Activated CD8-positive, alpha-beta T cell treated with anti-CD3 and anti-CD28 coated beads for 36 hours (primary cell): ENCODE data around the gene VPS41. TPM values are rescaled to one million over a fixed set of nuclear protein-coding genes. Genes with fewer than 3 reads are reported as not detected.

Experiments used
- ATAC-seq: fragments of 200-7000 bp; cut with Tn5 transposase; one replicate; pipeline ENCODE4 v1.10.0; 2021; ENCODE audit warnings: mild to moderate bottlenecking, moderate library complexity
- CTCF ChIA-PET: fragments of 350-600 bp; sonication (Branson Sonifier 250); formaldehyde crosslinking; loops from one replicate; lab custom pipeline; 2021; ENCODE audit warnings: antibody characterized with exemption; lab: Charles Lee
- POLR2A ChIA-PET: fragments of 350-600 bp; sonication (Branson Sonifier 250); formaldehyde crosslinking; loops from one replicate; lab custom pipeline; 2021; ENCODE audit warnings: antibody characterized with exemption; lab: Charles Lee
- DNase-seq: peaks from one replicate; pipeline ENCODE4 v3.0.0-alpha.2; 2020
- H3K27ac Mint-ChIP-seq: one replicate; pipeline ENCODE4 v1.8.0; 2021; ENCODE audit warnings: mild to moderate bottlenecking, mixed read lengths
- H3K27me3 Mint-ChIP-seq: one replicate; pipeline ENCODE4 v1.8.0; 2021; ENCODE audit warnings: mixed read lengths
- H3K36me3 Mint-ChIP-seq: one replicate; pipeline ENCODE4 v1.8.0; 2021; ENCODE audit warnings: low read depth, mixed read lengths
- H3K4me1 Mint-ChIP-seq: one replicate; pipeline ENCODE4 v1.8.0; 2021; ENCODE audit warnings: low read depth, mixed read lengths
- H3K4me3 Mint-ChIP-seq: one replicate; pipeline ENCODE4 v1.8.0; 2021; ENCODE audit warnings: mild to moderate bottlenecking, moderate library complexity, mixed read lengths
- H3K9me3 Mint-ChIP-seq: one replicate; pipeline ENCODE4 v1.8.0; 2021; ENCODE audit warnings: mixed read lengths
- CTCF ChIP-seq: fragments of 200-600 bp; IDR thresholded peaks from one replicate; pipeline ENCODE4 v1.8.0; 2022; ENCODE audit warnings: antibody characterized with exemption, mild to moderate bottlenecking
- intact Hi-C: fragments of 100-400 bp; cut with micrococcal nuclease; formaldehyde crosslinking; loops from one replicate; pipeline ENCODE4 v1.10.0; 2022
- total RNA-seq, 2 experiments: library from RNA; stranded (reverse); gene quantifications; one replicate each; pipeline ENCODE4 v1.2.3, GENCODE V29; 2021

The VPS41 gene
- total RNA-seq, 2 experiments from 2014 or later: 47.4 to 56.4 TPM

DNA sequence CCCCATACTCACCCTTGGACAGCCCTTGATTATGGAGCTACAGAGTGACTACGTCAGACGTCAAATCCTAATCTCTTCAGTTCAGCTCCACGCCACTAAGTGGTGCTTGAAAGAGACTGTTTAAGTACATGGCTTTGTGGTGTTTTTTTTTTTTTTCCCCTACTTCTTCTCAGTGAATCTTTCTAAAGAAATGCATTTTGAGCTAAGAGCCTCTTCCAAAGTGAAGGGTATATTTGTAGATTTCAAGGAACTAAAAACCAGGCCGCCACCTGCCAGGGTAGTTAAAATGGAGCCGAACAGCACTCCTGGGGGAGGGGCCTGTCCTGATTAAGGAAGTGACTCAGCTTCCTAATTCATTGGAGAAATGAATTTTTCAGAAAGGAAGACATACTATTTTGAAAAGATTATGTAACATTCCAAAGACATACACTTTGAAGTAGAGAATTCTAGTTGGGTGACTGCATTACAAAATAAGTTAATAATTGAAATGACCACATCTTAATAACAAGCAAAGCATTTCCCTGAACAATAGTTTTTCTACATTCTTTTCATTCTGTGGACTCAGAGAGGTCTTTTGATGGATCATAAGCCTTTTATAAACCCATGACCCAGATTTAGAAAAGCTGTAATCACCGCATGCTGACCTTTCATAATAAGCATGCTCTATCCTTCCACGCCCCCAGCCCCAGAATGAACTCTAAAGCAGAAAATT lies 20.6 kb upstream of the VPS41 start:
- no peaks in the 10 kb centered on the region for H3K9me3 Mint-ChIP-seq
- H3K4me3 Mint-ChIP-seq: no peak overlapping the region
- ATAC-seq (no peak), DNase-seq (no peak)
- H3K27me3 Mint-ChIP-seq: no peaks in the 10 kb centered on the region
- TF ChIP-seq CTCF: no peak
- CTCF ChIA-PET: no interaction called here
- H3K4me1 Mint-ChIP-seq: no peaks in the 10 kb centered on the region
- intact Hi-C loops: loop anchor here (10.0 kb wide), 3 partner anchors 135 to 585 kb away; no protein-coding TSS in a partner anchor
- H3K36me3 Mint-ChIP-seq: no peaks in the 10 kb centered on the region
- POLR2A ChIA-PET: no interaction called here
- H3K27ac Mint-ChIP-seq: no peak overlapping the region

DNA sequence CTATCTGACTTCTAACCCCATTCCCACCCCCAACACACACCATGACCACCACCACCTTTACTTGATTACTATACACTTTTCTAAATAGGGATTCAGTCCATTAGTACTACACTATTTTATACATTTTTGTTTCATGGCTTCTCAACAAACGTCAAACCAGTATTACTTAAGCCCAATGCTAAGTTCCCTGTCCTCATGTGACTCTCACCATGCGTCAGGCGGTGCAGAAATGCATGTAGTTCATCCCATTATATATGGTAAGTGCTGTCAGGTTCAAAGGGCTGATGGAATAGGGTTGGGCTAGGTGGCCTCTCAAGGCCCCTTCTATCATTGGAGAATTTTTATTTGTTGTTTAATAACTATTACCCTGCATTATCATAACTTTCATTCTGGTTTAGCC lies 19.5 kb upstream of the VPS41 start:
- no peak overlapping the region for H3K4me3 Mint-ChIP-seq
- POLR2A ChIA-PET: no interaction called here
- H3K4me1 Mint-ChIP-seq: no peaks in the 10 kb centered on the region
- no peak for ATAC-seq
- no peaks in the 10 kb centered on the region for H3K36me3 Mint-ChIP-seq
- no peak overlapping the region for H3K27ac Mint-ChIP-seq
- no peak for DNase-seq
- no peaks in the 10 kb centered on the region for H3K27me3 Mint-ChIP-seq
- intact Hi-C loops: loop anchor here (10.0 kb wide), 1 partner anchor 134 kb away; no protein-coding TSS in a partner anchor
- CTCF ChIA-PET: no interaction called here
- no peaks in the 10 kb centered on the region for H3K9me3 Mint-ChIP-seq
- TF ChIP-seq CTCF: no peak

- DNase-seq (no peak), ATAC-seq (no peak)
- H3K36me3 Mint-ChIP-seq: no peaks in the 10 kb centered on the region
- H3K4me1 Mint-ChIP-seq: no peaks in the 10 kb centered on the region
- H3K9me3 Mint-ChIP-seq: no peaks in the 10 kb centered on the region
- no peaks in the 10 kb centered on the region for H3K27me3 Mint-ChIP-seq
- H3K27ac Mint-ChIP-seq: no peak overlapping the region
- ChIA-PET CTCF (no interaction called here), POLR2A (no interaction called here)
- TF ChIP-seq CTCF: no peak
- intact Hi-C loops: loop anchor here (10.0 kb wide), 1 partner anchor 133 kb away; no protein-coding TSS in a partner anchor
- H3K4me3 Mint-ChIP-seq: no peak overlapping the region
Observed at GRCh38 chr7:38927751-38928150, 18.8 kb upstream of the VPS41 start.

- CTCF ChIA-PET: no interaction called here
- DNase-seq (no peak), ATAC-seq (no peak)
- Mint-ChIP-seq H3K27ac (no peak overlapping the region), H3K9me3 (no peaks in the 10 kb centered on the region), H3K4me1 (no peaks in the 10 kb centered on the region), H3K4me3 (no peak overlapping the region), H3K27me3 (no peaks in the 10 kb centered on the region), H3K36me3 (no peaks in the 10 kb centered on the region)
- POLR2A ChIA-PET: interaction anchor here (1.0 kb wide), 1 partner anchor 12 kb away, joined by 3 read pairs; the partner anchor contains the start of gene VPS41
- intact Hi-C loops: loop anchor here (10.0 kb wide), 1 partner anchor 126 kb away; no protein-coding TSS in a partner anchor
- no peak for TF ChIP-seq CTCF
Observed at GRCh38 chr7:38920731-38921130, 11.7 kb upstream of the VPS41 start.

DNA sequence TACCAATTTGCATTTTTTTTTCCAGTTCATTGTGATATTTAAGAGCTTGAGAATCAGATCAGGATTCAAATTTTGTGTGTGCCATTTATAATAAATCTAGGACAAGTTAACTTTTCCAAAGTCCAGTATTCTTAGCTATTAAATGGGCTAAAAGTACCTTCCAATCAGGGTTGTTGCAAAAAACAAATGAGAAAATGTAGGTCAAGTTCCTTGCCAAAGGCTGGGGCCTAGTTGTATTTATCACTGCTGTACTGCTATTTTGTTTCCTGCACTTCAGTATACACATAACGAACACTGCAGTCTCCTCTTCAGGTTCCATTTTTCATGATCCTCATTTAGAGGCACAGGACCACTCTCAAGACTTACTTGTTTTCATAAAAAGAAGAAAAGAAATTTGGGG lies 7.4 kb upstream of the VPS41 start:
- ChIA-PET POLR2A (no interaction called here), CTCF (no interaction called here)
- intact Hi-C loops: no loop called here
- no peaks in the 10 kb centered on the region for H3K36me3 Mint-ChIP-seq
- no peaks in the 10 kb centered on the region for H3K4me1 Mint-ChIP-seq
- H3K9me3 Mint-ChIP-seq: no peaks in the 10 kb centered on the region
- H3K4me3 Mint-ChIP-seq: no peak overlapping the region
- no peak overlapping the region for H3K27ac Mint-ChIP-seq
- no peak for TF ChIP-seq CTCF
- DNase-seq (no peak), ATAC-seq (no peak)
- peaks cover 1% of the 10 kb centered on the region for H3K27me3 Mint-ChIP-seq
